Breast epithelium (tissue), 3 donors: ENCODE data around the gene PER2.

Experiments
- CTCF ChIP-seq, 3 donors: fragments of 450-650 bp; IDR thresholded peaks; one replicate each; pipeline ENCODE4 v1.5.1; 2016 to 2017; ENCODE audit warnings: antibody characterized with exemption in 3 of 3, mild to moderate bottlenecking in 3 of 3, moderate library complexity in 3 of 3
- POLR2A ChIP-seq: fragments of 450-650 bp; IDR thresholded peaks from one replicate; pipeline ENCODE4 v1.6.1; 2016; ENCODE audit warnings: antibody characterized with exemption, mild to moderate bottlenecking, moderate library complexity

- TF ChIP-seq CTCF (IDR thresholded peaks at IDR 0.05), result no peak
- no peak for TF ChIP-seq POLR2A
Observed at GRCh38 chr2:238262496-238263122, 25.8 kb downstream of the PER2 start.
